GM23338 (cell line): Measurements from ENCODE around the gene GOLGA2. TPM values are rescaled to one million over a fixed set of nuclear protein-coding genes. Genes with fewer than 3 reads are reported as not detected.
"Not testable (repeated sequence)": the region's sequence is repeated elsewhere in the genome, so short reads cannot be mapped to it uniquely, and the experiment has no call there.

Source experiments
- ATAC-seq: fragments of 200-7000 bp; cut with Tn5 transposase; 3 replicates; pipeline ENCODE4 v1.9.1; 2020
- DNase-seq: peaks from one replicate; pipeline ENCODE4 v3.0.0-alpha.2; 2015; ENCODE audit warnings: low spot score
- H2AFZ ChIP-seq: fragments of 200-600 bp; sonication (generic); 2 replicates; pipeline ENCODE4 v1.8.0; 2016; ENCODE audit warnings: antibody characterized with exemption, mild to moderate bottlenecking, moderate library complexity
- H3F3A ChIP-seq: fragments of 200-600 bp; sonication (generic); replicated peaks from 2 replicates; pipeline ENCODE4 v1.8.0; 2017; ENCODE audit warnings: antibody characterized with exemption, mixed run types, low read depth
- H3K27ac ChIP-seq: fragments of 200-600 bp; sonication (generic); 2 replicates; pipeline ENCODE4 v1.6.1; 2016; ENCODE audit warnings: low read depth
- H3K27me3 ChIP-seq: fragments of 200-600 bp; sonication (generic); 2 replicates; pipeline ENCODE4 v1.8.0; 2016; ENCODE audit warnings: mild to moderate bottlenecking, mixed run types, moderate library complexity; ENCODE audit not compliant: insufficient read depth
- H3K36me3 ChIP-seq: fragments of 200-600 bp; sonication (generic); 2 replicates; pipeline ENCODE4 v1.8.0; 2016; ENCODE audit warnings: mild to moderate bottlenecking; ENCODE audit not compliant: insufficient read depth
- H3K4me1 ChIP-seq: fragments of 200-600 bp; sonication (generic); 2 replicates; pipeline ENCODE4 v1.8.0; 2016; ENCODE audit warnings: mild to moderate bottlenecking, moderate library complexity; ENCODE audit not compliant: insufficient read depth
- H3K4me2 ChIP-seq: fragments of 200-600 bp; sonication (generic); 2 replicates; pipeline ENCODE4 v1.7.1; 2017; ENCODE audit warnings: mixed run types
- H3K4me3 ChIP-seq: fragments of 200-600 bp; sonication (generic); 2 replicates; pipeline ENCODE4 v1.6.1; 2016; ENCODE audit warnings: mixed run types
- H3K79me2 ChIP-seq: fragments of 200-600 bp; sonication (generic); replicated peaks from 2 replicates; pipeline ENCODE4 v1.8.0; 2017; ENCODE audit warnings: mild to moderate bottlenecking; ENCODE audit not compliant: insufficient read depth
- H3K9me2 ChIP-seq: fragments of 200-600 bp; sonication (generic); 2 replicates; pipeline ENCODE4 v1.8.0; 2017; ENCODE audit not compliant: insufficient read depth
- H4K20me1 ChIP-seq: fragments of 200-600 bp; sonication (generic); replicated peaks from 2 replicates; pipeline ENCODE4 v1.8.0; 2017; ENCODE audit warnings: mild to moderate bottlenecking; ENCODE audit not compliant: insufficient read depth
- H3K27ac Mint-ChIP-seq: 2 replicates; pipeline ENCODE4 v1.8.0; 2020; ENCODE audit warnings: inconsistent platforms, mild to moderate bottlenecking, moderate library complexity, mixed read lengths
- H3K27me3 Mint-ChIP-seq: 3 replicates; pipeline ENCODE4 v1.8.0; 2022; ENCODE audit warnings: low read depth, mild to moderate bottlenecking, moderate library complexity, mixed read lengths, inconsistent platforms; ENCODE audit not compliant: insufficient read depth, poor library complexity
- H3K36me3 Mint-ChIP-seq: 3 replicates; pipeline ENCODE4 v1.8.0; 2021; ENCODE audit warnings: low read depth, mild to moderate bottlenecking, inconsistent platforms, moderate library complexity, mixed read lengths
- H3K4me1 Mint-ChIP-seq: 3 replicates; pipeline ENCODE4 v1.8.0; 2020; ENCODE audit warnings: mild to moderate bottlenecking, inconsistent platforms, mixed read lengths
- H3K4me3 Mint-ChIP-seq: 3 replicates; pipeline ENCODE4 v1.8.0; 2021; ENCODE audit warnings: moderate library complexity, mild to moderate bottlenecking, inconsistent platforms, mixed read lengths
- H3K9me3 Mint-ChIP-seq: 3 replicates; pipeline ENCODE4 v1.8.0; 2020; ENCODE audit warnings: moderate library complexity, mild to moderate bottlenecking, inconsistent platforms, mixed read lengths
- CREB1 ChIP-seq: fragments of 250-450 bp; sonication (Bioruptor Pico); IDR thresholded peaks from 2 replicates; pipeline ENCODE4 v1.5.0; 2020; ENCODE audit warnings: low read depth, mild to moderate bottlenecking, moderate library complexity
- EZH2 ChIP-seq: fragments of 200-600 bp; sonication (generic); IDR thresholded peaks from one replicate; pipeline ENCODE4 v1.8.0; 2017; ENCODE audit warnings: antibody characterized with exemption, mild to moderate bottlenecking, low read depth; ENCODE audit not compliant: unreplicated experiment
- JUNB ChIP-seq: IDR thresholded peaks from one replicate; pipeline ENCODE4 v1.6.1; 2016; ENCODE audit warnings: antibody characterized with exemption; ENCODE audit not compliant: unreplicated experiment
- NANOG ChIP-seq: IDR thresholded peaks from 2 replicates; pipeline ENCODE4 v1.6.1; 2016; ENCODE audit warnings: antibody characterized with exemption, borderline replicate concordance
- STAT1 ChIP-seq: IDR thresholded peaks from one replicate; pipeline ENCODE4 v1.6.1; 2016; ENCODE audit warnings: antibody characterized with exemption; ENCODE audit not compliant: unreplicated experiment
- ZNF114 ChIP-seq: fragments of 250-450 bp; sonication (Bioruptor Pico); IDR thresholded peaks from 2 replicates; pipeline ENCODE4 v1.5.0; 2020; ENCODE audit warnings: mild to moderate bottlenecking, moderate library complexity
- ZNF331 ChIP-seq: fragments of 250-450 bp; sonication (Bioruptor Pico); IDR thresholded peaks from 2 replicates; pipeline ENCODE4 v1.5.0; 2020; ENCODE audit warnings: low read depth, mild to moderate bottlenecking, moderate library complexity
- polyA plus RNA-seq: library from polyadenylated mRNA; unstranded; fragments of >200 nt; fragmentation: Nextera tagmentation; extraction: Ambion mirVana; gene quantifications from 2 replicates; pipeline ENCODE4 v1.2.1, GENCODE V29; 2016
- total RNA-seq: library from RNA; depleted of rRNA; stranded (reverse); fragments of >200 nt; shearing (Covaris generic); gene quantifications from 2 replicates; pipeline ENCODE4 v1.2.3, GENCODE V29; 2014
- TF ChIP-seq, protein P1 (sequence below): IDR thresholded peaks from 2 replicates; pipeline ENCODE4 v1.6.1; 2016; ENCODE audit warnings: antibody characterized with exemption
- TF ChIP-seq, protein P2 (sequence below), 2 experiments: fragments of 200-600 bp in 1 of 2; sonication (generic) in 1 of 2; conservative IDR thresholded peaks; 2 replicates each; pipeline versions ENCODE4 v1.5.1 to v1.6.1; 2016 to 2017; ENCODE audit warnings: antibody characterized with exemption in 2 of 2, low read depth in 2 of 2, mild to moderate bottlenecking in 2 of 2, moderate library complexity in 1 of 2

The GOLGA2 gene
- total and polyA plus RNA-seq, 2 experiments from 2014 or later: 32.6 to 48.4 TPM

DNA sequence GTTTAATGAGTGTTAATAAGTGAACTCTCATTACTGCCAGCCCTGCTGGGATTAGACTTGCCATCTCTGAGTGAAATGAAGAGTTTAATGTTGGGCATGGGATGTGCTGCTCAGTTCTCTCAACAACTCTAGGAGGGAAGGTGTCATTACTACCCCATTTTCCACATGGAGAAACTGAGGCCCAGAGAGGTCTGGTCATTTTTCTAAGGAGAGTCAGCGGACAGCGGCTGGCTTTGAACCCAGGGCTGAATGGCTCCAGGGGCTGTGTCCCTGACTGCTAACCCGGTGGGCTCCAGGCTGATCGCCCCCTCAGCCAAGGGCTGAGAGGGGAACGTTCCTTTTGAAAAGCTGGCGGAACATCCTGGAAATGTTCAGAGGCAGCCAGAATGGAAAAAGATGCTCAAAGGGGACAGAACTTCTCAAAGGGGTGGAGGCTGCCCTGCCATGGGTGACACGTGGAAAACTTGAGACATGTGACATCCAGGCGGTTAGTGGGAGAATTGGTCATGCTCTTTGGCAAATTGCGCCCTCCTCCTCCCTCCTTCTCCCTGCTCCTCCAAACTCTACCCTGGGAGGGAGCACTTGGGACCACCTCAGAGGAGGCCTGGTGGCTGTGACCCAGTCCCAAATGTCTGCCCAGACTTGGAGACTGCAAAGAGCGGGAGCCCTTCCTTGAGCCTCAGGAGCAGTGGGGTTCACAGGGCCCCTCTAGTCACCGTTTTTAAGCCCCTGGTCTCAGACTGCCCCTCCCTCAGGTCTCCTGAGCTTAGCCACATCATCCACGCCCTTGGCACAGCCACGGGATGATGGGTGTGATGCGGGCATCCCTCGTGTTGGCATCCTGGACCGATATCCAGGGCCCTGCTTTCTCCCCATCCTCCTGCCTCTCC is 43.9 kb downstream of the GOLGA2 start (continued):
- TF ChIP-seq, protein P1, sequence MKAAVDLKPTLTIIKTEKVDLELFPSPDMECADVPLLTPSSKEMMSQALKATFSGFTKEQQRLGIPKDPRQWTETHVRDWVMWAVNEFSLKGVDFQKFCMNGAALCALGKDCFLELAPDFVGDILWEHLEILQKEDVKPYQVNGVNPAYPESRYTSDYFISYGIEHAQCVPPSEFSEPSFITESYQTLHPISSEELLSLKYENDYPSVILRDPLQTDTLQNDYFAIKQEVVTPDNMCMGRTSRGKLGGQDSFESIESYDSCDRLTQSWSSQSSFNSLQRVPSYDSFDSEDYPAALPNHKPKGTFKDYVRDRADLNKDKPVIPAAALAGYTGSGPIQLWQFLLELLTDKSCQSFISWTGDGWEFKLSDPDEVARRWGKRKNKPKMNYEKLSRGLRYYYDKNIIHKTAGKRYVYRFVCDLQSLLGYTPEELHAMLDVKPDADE: no peak
- TF ChIP-seq STAT1 (no peak), JUNB (no peak)

DNA sequence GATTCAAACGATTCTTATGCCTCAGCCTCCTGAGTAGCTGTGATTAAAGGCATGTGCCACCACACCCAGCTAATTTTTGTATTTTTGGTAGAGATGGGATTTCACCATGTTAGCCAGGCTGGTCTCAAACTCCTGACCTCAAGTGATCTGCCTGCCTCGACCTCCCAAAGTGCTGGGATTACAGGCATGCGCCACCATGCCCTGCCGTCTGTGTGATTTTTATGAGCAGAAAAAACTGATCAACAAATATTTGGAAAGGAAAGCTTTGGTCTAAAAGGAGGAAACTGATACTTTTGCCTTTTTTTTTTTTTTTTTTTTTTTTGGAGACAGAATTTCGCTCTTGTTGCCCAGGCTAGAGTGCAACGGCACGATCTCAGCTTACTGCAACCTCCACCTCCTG is 44.9 kb downstream of the GOLGA2 start:
- H3K27ac ChIP-seq, H3K4me3 Mint-ChIP-seq, H4K20me1 ChIP-seq, H2AFZ ChIP-seq, H3K36me3 ChIP-seq, H3K27me3 ChIP-seq, H3K4me1 Mint-ChIP-seq, H3K27ac Mint-ChIP-seq, ATAC-seq, H3K4me2 ChIP-seq, H3K9me2 ChIP-seq, H3K79me2 ChIP-seq, DNase-seq, H3K4me3 ChIP-seq, H3K36me3 Mint-ChIP-seq, H3F3A ChIP-seq, H3K27me3 Mint-ChIP-seq, H3K9me3 Mint-ChIP-seq, H3K4me1 ChIP-seq: not testable (repeated sequence)

DNA sequence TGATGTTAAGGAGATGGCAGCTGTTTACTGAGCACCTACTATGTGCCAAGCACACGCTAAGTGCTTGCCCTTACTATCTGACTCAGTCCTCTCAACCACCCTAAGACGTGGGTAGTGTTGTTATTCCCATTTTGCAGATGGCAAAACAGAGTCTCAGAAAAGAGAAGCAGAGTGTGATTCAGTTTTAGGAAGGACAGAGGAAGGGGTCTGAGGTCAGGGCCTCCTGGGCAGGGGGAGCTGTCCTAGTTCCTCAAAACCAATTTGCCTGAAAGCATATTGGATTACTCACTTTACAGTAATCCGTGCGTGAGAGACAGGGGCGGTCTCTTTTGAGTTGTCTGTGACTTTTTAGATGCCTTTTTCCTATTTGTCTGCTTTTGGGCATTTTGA is 49.4 kb downstream of the GOLGA2 start:
- DNase-seq (no peak), ATAC-seq (no peak)
- H3K27ac ChIP-seq: no peak overlapping the region
- H4K20me1 ChIP-seq: no peaks in the 10 kb centered on the region; the same call in 1 of the 2 replicates
- no peaks in the 10 kb centered on the region for H3K9me2 ChIP-seq
- 0 out of 2 replicates have a peak, but pooled peaks cover under 1% of the 10 kb centered on the region for H3K36me3 ChIP-seq
- no peaks in the 10 kb centered on the region for H3K27me3 ChIP-seq
- no peak overlapping the region for H3K4me3 ChIP-seq
- no peaks in the 10 kb centered on the region for H3K4me1 ChIP-seq
- H3F3A ChIP-seq: peaks cover 3% of the 10 kb centered on the region; the same call in 1 of the 2 replicates
- H3K4me1 Mint-ChIP-seq: no peaks in the 10 kb centered on the region
- H3K36me3 Mint-ChIP-seq: peaks cover 11% of the 10 kb centered on the region
- no peak overlapping the region for H3K4me3 Mint-ChIP-seq
- no peak overlapping the region for H2AFZ ChIP-seq
- no peaks in the 10 kb centered on the region for H3K79me2 ChIP-seq
- H3K9me3 Mint-ChIP-seq: no peaks in the 10 kb centered on the region
- H3K27ac Mint-ChIP-seq: no peak overlapping the region
- H3K27me3 Mint-ChIP-seq: peaks cover 7% of the 10 kb centered on the region
- H3K4me2 ChIP-seq: no peak overlapping the region
- no peak for TF ChIP-seq NANOG
- no peak for TF ChIP-seq STAT1
- no peak for TF ChIP-seq EZH2
- TF ChIP-seq, protein P2, sequence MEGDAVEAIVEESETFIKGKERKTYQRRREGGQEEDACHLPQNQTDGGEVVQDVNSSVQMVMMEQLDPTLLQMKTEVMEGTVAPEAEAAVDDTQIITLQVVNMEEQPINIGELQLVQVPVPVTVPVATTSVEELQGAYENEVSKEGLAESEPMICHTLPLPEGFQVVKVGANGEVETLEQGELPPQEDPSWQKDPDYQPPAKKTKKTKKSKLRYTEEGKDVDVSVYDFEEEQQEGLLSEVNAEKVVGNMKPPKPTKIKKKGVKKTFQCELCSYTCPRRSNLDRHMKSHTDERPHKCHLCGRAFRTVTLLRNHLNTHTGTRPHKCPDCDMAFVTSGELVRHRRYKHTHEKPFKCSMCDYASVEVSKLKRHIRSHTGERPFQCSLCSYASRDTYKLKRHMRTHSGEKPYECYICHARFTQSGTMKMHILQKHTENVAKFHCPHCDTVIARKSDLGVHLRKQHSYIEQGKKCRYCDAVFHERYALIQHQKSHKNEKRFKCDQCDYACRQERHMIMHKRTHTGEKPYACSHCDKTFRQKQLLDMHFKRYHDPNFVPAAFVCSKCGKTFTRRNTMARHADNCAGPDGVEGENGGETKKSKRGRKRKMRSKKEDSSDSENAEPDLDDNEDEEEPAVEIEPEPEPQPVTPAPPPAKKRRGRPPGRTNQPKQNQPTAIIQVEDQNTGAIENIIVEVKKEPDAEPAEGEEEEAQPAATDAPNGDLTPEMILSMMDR (conservative IDR thresholded peaks at IDR 0.05; ENCODE audit: low read depth in 2 of 2): no peak
- no peak for TF ChIP-seq CREB1 (CRISPR knock-in tag)
- no peak for TF ChIP-seq ZNF331 (CRISPR knock-in tag)
- TF ChIP-seq, protein P1: no peak
- TF ChIP-seq ZNF114 (CRISPR knock-in tag): no peak
